Right kidney (tissue), 1 donor: ENCODE measurements around the gene HOXC12.

Source experiments
- DNase-seq: peaks from one replicate; pipeline ENCODE4 v3.0.0-alpha.2; 2016

Gene HOXC12

DNA sequence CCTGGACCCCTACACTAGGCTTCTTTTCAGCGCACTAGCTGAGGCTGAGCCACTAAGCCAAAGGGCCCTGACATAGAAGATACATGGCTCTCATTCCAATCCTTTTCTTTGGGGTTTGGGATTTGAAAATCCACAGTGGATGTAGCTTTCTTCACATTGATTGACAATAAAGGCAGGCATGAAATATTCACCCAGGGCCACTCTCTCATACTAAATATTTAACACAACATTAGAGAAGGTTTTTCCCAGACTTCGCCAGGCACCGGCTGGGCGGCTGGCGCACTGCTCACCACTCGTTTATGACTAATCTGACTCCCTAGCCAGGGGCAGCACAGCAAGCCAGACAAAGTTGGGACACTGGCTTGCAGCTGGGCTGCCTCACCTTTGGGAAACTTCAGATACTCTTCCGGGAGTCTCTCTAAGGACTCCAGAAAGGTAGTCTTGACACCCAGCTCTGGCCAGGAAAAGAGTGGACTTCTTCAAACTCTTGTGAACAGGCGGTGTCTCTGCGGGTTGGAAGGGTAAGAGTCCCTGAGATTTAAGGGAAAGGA, 17.5 kb downstream of the HOXC12 start:
- no peak for DNase-seq

DNA sequence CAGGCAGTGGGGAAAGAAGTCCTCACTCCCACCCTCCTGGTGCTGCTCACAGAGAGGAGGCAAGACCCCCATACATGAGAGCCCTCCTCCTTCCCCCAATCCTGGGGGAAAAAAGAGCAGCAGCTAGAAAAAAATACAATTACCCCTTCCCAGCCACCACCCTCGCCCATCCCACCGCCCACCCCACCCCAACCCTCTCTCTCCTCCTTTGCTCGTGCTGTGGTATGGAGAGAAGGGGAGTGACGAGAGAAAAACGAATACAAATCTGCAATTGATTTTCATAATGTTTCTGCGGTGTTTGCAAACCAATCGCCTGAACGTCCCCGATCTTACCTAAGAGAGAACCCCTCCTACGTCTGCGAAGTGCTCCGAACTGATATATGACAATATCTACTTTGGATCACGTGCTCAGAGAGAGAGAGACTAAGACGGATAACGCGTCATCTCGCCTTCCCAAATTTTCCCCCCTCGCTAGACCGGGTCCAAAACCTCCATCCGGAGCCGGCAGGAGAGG, 18.1 kb downstream of the HOXC12 start, which contains the start of gene HOXC11:
HOXC11 (plus strand) TSS at position 405 of the 514 bp plus-strand sequence. CDS start 116 bp downstream, outside the sequence.
- DNase-seq = no peak

DNA sequence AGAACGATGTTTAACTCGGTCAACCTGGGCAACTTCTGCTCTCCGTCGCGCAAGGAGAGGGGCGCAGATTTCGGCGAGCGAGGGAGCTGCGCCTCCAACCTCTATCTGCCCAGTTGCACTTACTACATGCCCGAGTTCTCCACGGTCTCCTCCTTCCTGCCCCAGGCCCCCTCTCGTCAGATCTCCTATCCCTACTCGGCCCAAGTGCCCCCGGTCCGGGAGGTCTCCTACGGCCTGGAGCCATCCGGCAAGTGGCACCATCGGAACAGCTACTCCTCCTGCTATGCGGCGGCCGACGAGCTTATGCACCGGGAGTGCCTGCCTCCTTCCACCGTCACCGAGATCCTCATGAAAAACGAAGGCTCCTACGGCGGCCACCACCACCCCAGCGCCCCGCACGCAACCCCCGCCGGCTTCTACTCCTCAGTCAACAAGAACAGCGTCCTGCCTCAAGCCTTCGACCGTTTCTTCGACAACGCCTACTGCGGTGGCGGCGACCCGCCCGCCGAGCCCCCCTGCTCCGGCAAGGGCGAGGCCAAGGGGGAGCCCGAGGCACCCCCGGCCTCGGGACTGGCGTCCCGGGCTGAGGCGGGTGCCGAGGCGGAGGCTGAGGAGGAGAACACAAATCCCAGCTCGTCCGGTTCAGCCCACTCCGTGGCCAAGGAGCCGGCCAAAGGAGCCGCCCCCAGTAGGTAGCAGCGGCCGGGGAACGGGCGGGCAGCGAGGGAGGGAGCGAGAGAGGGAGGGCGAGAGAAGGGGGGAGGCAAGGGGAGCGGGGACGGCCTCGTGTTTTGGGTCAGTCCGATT, 18.7 kb downstream of the HOXC12 start:
- DNase-seq = peak; percentile 86

DNA sequence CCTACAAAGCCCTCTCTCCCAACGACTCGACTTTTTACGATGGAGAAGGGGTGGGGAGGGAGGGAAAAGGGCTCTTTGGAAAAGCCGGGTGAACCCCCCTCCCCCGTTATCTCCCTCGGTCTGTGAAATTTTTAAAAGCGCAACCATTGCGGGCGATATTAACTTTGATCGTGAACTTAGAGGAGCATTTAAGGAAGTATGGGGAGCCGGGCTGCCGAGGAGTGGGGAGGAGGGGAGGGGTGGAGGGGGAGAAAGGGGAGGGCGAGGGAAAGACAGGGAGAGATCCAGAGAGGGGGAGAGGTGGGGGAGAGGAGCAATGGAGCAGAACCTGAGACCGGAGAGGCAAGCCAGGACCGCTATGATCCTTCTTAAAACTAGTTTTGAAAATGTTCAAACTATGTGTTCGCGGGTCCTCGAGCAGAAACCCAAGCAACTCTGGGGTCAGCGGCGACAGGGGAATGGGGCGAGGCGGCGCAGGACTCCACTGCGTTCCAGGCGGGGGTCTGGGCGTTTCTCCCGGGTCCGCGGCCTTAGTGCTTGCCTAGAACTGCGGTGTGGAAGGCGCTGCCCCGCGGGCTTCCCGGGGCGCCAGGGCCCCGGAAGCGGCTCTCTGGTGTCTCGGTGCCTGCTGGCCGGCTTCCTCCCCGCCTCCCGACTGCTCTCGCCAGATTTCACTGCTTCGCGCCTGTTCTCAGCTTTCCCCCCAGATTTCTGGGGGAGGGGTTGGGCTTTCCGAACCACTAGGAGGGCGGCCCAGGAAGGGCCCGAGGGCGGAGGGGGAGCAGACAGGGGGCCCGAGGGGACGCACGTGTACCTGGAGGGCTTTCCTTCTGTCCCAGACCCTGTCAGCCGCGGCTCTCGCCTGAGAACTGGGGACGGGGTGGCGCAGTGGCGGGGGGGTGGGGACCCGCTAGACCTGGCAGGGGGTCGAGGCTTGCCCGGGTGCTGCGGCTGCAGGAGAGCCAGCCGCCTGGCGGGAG, 19.7 kb downstream of the HOXC12 start, which contains the start of gene HOTAIR:
HOTAIR (minus strand) TSS at position 871 of the 980 bp plus-strand sequence.
- peak; percentile 84 for DNase-seq

DNA sequence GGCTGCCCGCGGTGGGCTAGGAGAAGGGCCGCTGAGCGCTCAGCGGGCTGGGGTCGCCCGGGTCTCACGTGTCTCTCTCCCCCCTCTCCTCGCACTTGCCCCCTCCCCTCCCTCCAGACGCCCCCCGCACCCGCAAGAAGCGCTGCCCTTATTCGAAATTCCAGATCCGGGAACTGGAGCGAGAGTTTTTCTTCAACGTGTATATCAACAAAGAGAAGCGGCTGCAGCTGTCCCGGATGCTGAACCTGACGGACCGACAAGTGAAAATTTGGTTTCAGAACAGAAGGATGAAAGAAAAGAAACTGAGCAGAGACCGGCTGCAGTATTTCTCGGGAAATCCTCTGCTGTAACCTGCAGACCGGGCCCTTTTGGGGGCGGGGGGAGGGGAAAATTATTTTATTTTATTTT, 20.4 kb downstream of the HOXC12 start:
- DNase-seq = no peak

DNA sequence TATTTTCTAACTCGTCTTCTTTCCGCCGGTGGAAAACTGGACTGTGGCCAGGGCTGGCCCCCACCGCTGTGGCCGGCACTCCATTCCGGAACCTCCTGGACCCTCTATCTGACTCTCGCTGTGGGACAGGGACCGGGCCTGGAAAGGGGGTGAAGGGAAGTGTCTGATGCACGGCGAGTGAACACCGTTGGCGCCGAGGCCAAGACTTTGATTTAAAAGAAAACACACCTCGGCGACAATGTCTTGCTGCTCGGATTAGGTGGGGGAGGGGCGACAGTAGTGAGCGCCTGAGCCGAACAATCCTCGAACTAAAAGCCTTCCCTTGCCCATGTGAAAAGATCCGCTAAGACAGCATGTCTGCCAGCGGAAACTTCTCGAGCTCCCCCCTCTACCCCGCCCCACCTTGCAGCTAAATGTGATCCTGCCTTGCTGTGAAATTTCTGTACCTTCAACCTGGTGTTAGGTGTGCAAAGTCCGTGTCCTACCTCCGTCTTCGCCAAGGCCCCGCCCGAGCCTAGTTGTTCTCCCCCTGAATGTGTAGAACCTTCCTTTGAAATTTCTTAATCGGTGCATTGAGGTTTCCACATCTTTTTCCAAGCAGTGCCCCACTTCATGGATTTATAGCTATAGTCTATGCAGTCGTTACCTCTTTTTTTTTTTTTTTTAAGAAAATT, 20.9 kb downstream of the HOXC12 start:
- peak; percentile 67 for DNase-seq

DNA sequence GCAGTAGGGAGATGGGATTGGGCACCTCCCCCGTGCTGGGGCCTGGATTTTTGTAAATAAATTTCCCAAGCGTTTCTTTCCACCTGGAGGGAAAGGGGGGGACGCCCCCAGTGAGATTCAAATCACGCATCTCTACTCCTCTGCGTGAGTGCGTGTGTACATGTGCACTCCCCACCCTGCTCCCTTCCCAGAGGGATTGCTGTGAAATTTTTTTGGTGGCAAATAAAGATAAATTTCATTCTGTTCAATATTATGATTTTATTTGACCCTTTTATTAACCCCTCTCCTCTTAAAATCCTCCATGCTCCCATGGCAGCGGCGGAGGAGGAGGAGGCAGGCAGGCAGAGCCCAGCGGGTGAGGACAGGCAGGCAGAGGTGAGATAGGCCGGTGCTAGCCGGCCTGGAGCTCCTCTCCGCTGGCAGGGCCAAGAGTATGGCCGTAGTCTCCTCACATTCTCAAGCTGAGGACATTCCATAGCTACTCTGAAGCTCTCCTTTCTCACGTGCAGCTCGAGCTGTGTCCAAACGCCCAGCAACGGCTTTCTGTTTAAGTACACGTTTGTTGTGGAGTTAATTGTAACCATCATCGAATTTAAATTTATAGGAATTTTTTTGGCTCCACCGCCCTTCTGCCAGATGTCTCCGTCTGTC, 21.6 kb downstream of the HOXC12 start:
- DNase-seq = no peak

DNA sequence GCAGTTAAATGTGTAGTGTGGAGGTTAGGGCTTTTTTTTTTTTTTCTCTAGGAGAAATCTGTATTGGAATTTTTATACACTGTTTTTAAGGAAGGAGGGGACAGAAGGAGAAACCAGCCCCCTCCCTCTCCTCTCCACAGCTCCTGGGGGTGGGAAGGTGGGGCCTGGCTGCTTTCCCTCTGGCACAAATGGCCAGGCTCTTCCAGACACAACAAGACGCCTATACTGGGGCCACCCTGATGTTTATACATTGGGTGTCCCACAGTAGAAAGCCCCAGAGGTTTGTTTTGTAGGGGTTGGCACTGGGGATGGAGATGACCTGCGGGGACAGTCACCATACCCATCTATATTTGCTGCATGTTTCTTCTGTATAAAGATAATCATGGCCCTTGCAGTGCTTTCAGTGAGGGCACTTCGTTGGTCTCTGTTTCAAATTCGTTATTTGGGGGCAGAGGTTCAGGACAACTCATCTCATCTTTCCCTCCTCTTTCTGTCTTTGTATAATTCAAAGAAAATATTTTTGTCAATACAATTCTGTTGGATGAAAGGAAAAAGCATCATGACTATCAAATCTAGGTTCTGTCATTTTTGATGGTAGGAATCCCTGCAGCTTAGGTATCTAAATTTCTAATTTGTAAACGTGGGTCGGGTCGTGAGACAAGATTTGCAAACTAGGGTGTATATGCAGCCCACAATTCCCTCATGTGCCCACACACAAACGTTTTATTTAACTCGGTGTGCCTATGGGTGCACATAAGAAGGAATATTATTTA, 22.3 kb downstream of the HOXC12 start:
- no peak for DNase-seq

DNA sequence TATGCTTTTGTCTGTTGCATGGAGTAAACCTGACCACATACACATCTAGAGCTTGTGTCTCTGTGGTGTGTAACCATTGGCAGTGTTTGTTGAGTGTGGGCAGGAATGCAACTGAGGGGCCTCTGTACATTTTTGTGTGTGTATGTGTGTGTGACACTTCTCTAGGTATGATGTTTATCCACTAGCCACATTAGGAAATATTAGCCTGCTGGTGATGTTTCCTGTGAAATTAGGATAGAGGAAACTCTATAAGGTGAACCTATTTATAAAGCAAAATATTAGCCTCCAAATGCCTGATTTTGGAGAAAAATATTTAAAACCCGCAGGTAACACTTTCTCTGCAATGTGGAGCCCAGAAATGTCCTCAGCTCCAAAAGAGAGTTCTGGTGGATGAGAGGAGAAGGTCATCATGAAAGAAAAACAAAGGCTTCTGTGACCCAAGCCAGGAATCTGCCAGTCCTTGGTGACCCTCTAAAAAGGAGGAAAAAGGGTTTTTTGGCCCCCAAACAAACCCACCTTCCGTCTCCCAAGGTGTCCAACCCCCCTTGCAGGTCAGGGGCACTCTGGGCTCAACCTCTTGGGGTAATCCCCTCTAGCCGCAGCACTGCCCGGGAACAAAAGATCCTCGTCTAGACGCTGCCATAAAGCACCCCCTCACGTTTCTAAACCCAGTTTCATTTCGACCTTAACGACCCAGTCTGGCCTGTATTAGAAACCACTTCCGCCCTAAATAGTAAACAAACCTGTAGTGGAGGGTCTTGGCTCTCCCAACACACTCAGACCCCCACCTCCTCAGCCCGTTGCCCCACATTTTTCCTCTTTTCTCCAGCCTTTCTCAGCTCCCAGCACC, 23.1 kb downstream of the HOXC12 start:
- DNase-seq = no peak

DNA sequence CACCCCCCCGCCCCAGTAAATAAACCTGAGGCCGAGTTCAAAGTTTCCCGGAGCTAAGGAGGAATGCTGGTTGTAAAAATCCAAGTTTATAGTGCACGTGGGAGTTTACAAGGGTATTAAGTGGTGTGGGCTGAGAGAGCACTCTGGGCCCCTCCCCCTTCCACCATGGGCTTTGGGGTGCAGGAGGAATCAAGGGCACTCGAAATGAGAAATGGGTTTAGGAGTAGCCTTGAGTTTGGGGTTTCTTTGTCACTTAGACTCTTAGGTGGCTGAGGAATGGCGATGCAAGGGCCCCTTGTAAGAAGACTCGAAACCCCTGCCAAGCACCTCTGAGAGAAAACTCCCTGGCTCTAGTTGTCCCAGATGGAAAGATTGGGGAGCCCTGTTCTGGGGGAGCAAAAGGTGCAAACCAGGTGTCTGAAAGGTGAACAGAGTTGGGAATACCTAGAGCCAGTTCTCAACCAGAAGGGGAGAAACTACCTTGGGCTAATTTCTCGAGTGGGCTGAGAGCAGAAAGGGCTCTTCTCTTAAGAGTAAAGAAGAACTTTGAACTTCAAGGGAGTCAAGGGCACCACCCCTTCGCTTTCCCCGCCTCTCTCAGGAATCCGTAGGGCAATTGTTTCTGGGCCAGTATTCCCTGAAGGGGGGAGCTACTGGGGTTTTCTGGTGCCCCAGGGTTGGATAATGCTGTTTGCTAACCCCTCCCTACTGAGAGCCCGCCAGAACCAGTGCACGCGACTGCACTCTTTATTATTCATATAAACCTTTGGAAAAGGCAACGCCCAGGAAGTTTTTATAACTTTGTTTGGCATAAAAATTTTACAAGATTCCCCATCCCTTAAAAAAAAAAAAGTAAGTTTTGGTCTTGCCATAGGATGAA, 24.0 kb downstream of the HOXC12 start:
- DNase-seq = no peak

DNA sequence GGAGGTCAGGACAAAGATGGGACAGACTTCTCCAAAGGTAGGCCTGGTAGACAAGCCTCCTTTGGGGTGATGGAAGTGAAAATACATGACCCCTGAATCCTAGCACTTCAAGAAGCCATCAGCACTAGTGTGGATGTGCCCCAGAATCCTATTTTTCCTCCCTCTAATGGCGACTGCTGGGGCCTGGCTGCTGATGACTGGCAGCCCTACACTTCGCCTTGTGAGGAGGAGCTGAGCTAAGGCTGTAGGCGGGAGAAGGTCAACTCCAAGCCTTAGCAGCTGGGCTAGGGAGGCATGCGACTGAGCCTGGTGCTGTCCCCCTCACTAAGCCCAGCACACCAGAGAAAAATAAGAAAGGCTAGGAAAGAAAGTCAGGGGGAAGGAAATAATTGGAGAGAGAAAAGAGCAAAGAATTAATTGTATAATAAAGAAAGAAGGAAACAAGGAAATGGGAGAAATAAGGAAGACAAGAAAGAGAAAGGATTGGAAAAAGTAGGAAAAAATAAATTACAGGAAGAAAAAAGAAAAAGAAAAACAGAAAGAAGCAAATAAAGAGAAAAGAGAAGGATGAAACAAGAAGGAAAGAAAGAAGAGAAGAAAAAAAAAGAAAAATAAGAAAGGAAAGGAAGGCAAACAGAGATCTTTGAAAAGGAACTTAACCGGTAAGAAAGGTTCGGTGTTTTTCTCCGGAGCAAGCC, 25.6 kb downstream of the HOXC12 start:
- DNase-seq = no peak

DNA sequence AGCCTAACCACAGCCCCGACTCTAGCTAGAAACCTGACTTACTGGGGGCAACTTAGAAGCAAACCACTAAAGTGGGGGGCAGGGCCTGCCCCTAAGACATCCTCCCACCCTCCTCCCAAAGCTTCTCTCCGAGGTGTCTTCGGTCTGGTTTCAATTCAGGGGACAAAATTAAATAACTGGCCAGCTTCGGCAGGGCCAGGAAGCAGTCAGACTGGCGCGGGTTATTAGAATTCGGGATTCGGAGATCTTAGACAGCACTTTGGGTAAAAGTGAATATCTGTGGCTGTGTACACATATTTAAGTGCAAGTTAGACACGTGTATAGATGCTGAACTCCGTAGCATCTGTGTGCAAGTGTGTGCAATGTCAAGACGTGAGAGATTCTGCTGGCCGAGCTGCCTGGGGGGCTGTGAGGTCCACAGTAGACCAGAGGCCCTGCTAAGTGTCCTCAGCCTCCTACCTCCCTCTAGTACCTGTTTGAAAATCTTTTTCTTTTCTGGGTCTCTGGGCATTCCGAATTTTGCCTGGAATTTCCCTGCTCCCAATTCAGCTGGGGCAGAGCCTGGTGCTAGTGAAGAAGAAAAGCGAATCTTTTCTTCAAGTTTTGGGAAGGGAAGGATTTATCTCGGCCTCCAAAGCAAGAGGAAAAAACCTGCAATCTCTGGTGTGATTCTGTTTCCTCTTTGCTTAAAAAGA, 26.2 kb downstream of the HOXC12 start:
- DNase-seq = peak; percentile 83

DNA sequence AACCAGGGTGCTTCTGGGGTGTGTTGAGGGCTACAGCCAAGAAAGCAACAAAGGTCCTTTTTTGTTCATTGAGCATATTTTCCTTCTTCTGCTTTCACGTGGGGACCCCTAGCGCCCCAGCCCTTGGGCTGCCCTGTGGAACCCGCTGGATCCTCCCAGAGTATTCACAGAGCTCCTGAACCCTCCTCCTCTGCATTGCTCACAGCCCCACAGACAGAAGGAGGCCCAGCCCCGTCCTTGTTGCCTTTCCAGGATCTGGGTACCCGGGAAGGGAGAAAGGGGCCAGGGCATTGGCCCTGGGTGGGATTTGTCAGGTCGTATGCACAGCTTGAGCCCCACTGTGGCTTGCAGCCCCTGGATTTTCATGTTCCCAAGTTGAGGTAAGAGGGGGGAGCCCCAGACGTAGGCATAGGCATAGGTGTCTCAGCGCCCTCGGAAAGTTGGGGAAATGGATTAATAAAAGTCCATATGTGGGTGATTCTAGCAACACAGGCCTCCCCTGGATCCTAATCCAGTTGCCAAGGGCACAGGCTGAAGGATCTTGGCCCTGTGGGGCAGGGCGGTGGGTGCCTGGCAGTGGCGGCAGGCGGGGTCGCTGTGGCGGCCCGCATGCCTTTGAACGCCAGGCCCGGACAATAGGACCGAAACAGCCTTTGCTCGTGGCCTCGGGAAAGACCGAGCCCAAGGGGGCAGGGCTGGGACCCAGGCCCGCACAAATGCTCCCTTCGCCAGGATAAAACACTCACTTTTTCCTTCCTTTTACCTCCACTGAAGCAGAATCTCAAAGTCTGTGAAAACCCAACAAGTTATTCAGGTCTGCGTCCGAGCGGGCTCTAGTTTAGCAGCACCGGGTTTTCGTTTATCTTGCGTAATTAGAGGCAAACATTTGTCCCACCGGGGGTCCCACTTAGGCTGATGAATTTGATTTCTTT, 27.2 kb downstream of the HOXC12 start:
- peak; percentile 89 for DNase-seq

DNA sequence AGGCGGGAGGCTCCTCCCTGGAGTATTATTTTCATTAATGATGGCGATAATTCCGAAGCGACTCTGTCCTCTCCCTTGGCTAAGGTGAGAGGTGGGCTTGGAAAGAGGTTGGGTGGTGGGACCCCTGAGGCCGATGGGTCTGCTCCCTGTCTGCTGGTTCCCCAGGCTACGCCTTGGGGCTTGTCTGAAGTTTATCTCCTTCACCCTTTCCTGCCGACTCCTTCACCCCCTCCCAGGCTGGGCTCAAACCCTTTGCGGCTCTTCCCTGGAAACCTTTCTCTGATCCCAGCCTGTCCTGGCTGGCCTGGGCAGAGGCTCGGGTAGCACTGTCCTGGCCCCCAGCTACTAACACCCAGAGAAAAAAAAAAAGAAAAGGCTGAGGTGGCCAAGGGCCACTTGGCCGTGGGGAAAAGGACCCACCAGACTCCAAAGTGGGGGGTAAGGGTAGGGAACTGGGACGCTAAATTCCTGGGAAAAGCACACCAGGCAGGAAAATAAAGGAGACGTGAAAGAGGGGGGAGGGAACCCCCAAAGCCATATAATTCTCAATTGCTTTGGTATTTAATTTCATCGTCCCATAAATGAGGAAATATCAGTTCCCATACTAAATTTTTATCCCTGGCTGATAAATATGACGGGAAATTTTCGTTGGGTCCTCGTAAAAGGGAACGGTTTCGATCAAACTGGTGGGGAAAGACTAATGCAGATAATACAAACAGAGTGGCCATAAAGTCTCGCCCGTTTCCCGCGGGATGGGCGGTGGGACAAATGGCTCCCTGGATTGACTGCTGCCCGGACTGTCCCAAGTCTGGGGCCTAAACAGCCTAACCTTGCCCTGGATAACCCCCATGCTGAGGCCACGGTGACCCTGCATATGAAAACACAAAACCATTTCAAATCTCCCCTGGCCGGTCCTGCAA, 28.2 kb downstream of the HOXC12 start:
- DNase-seq = peak; percentile 80

DNA sequence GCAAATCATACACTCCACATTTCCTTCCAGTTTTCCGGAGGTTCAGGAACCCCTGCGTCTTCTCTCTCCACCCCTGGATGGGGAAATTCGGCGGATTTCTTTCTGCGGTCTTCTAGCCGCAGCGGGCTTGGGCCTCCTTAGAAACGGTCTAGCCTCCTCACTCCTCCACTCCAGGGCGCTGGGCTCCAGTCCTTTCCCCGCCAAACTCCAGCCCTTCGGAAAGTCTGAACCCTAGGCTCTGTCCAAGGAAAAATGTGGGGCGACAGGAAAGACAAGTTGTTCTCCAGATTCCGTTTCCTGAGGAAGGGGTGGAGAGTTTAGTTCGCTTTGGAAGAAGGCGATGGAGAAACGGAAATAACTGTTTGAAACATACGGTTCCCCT, 28.9 kb downstream of the HOXC12 start:
- DNase-seq = peak; percentile 86
